Osteoblast (primary cell): Measurements from ENCODE around the gene SURF2. TPM values are rescaled to one million over a fixed set of nuclear protein-coding genes. Genes with fewer than 3 reads are reported as not detected.
A peak's percentile ranks its signal among the peaks of the same experiment; 100 is the strongest.

Source experiments
- DNase-seq: peaks from one replicate; pipeline ENCODE4 v3.0.0; 2011; ENCODE audit warnings: low spot score, mixed read lengths; ENCODE audit not compliant: insufficient read length; ENCODE audit errors: missing footprints
- H2AFZ ChIP-seq: 2 replicates; pipeline ENCODE4 v1.6.0; 2011; ENCODE audit warnings: mild to moderate bottlenecking, low read length
- H3K27ac ChIP-seq: 2 replicates; pipeline ENCODE4 v1.5.1; 2011; ENCODE audit warnings: mild to moderate bottlenecking, low read depth, low read length, moderate library complexity
- H3K27me3 ChIP-seq: 2 replicates; pipeline ENCODE4 v1.6.0; 2012; ENCODE audit warnings: mild to moderate bottlenecking, control low read depth, inconsistent platforms, low read length, moderate library complexity; ENCODE audit not compliant: insufficient read depth
- H3K36me3 ChIP-seq: 2 replicates; pipeline ENCODE4 v1.5.1; 2011; ENCODE audit warnings: mild to moderate bottlenecking, low read length, control low read depth, moderate library complexity; ENCODE audit not compliant: insufficient read depth
- H3K4me1 ChIP-seq: 2 replicates; pipeline ENCODE4 v1.5.1; 2011; ENCODE audit warnings: mild to moderate bottlenecking, low read length, control low read depth, moderate library complexity; ENCODE audit not compliant: insufficient read depth
- H3K4me2 ChIP-seq: 2 replicates; pipeline ENCODE4 v1.6.0; 2011; ENCODE audit warnings: mild to moderate bottlenecking, low read length; ENCODE audit not compliant: insufficient read depth
- H3K4me3 ChIP-seq: fragments of 200-600 bp; sonication (generic); 3 replicates; pipeline ENCODE4 v1.5.1; 2012; ENCODE audit warnings: mild to moderate bottlenecking, low read length, inconsistent platforms; ENCODE audit not compliant: insufficient read depth
- H3K79me2 ChIP-seq: 2 replicates; pipeline ENCODE4 v1.6.0; 2012; ENCODE audit warnings: mild to moderate bottlenecking, low read length, control low read depth, inconsistent platforms; ENCODE audit not compliant: insufficient read depth
- H3K9me3 ChIP-seq: 2 replicates; pipeline ENCODE4 v1.5.1; 2011; ENCODE audit warnings: low read depth, low read length, control low read depth
- H4K20me1 ChIP-seq: 2 replicates; pipeline ENCODE4 v1.6.0; 2012; ENCODE audit warnings: mild to moderate bottlenecking, low read length, control low read depth; ENCODE audit not compliant: insufficient read depth
- CTCF ChIP-seq: IDR thresholded peaks from 2 replicates; pipeline ENCODE4 v1.5.1; 2011; ENCODE audit warnings: mild to moderate bottlenecking, low read depth, low read length, moderate library complexity; ENCODE audit errors: extremely low read depth
- total RNA-seq: library from RNA; depleted of rRNA; stranded (reverse); fragments of >200 nt; gene quantifications from 2 replicates; pipeline ENCODE4 v1.2.3, GENCODE V29; 2012

The SURF2 gene
- total RNA-seq, 1 donor = 15.2 TPM

- H2AFZ ChIP-seq = no peak overlapping the region
- H3K36me3 ChIP-seq = peaks cover 45% of the 10 kb centered on the region
- no peak for TF ChIP-seq CTCF
- H3K4me3 ChIP-seq = no peak overlapping the region
- H3K4me2 ChIP-seq = no peak overlapping the region
- no peak overlapping the region for H3K27ac ChIP-seq
- H3K79me2 ChIP-seq = peaks cover 31% of the 10 kb centered on the region
- no peaks in the 10 kb centered on the region for H3K27me3 ChIP-seq
- H4K20me1 ChIP-seq = peaks cover 21% of the 10 kb centered on the region
- no peak for DNase-seq
- peaks cover 7% of the 10 kb centered on the region for H3K4me1 ChIP-seq
- H3K9me3 ChIP-seq = no peaks in the 10 kb centered on the region
Observed at GRCh38 chr9:133331221-133331620, 25.1 kb upstream of the SURF2 start.

GRCh38 chr9:133331641-133332380, 24.5 kb upstream of the SURF2 start:
- Histone ChIP-seq H3K4me3 (no peak overlapping the region), H3K27ac (no peak overlapping the region), H3K27me3 (no peaks in the 10 kb centered on the region), H2AFZ (no peak overlapping the region), H3K9me3 (no peaks in the 10 kb centered on the region), H4K20me1 (peaks cover 21% of the 10 kb centered on the region), H3K4me1 (peaks cover 13% of the 10 kb centered on the region), H3K4me2 (no peak overlapping the region), H3K79me2 (peaks cover 31% of the 10 kb centered on the region), H3K36me3 (peaks cover 45% of the 10 kb centered on the region)
- peak; percentile 62 for DNase-seq
- TF ChIP-seq CTCF = no peak

DNA sequence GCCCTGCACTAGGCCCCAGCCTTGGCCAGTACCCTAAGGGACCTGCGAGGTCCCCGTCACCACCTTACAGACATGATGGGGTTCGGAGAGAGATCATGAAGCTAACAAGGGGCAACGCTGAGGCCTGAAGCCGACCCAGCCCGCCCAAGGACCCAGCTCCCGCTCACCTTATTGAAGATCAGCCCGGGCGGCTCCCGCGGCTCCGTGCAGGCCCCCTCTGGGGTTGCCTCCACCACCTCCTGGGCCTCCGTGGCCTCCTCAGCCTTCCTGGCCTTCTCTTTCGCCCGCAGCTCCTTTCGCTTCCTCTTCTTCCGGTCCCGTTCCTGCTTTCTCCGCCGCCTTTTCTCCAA, 24.0 kb upstream of the SURF2 start:
- peaks cover 45% of the 10 kb centered on the region for H3K36me3 ChIP-seq
- peaks cover 21% of the 10 kb centered on the region for H4K20me1 ChIP-seq
- no peak overlapping the region for H3K27ac ChIP-seq
- no peak for TF ChIP-seq CTCF
- H2AFZ ChIP-seq = no peak overlapping the region
- peaks cover 31% of the 10 kb centered on the region for H3K79me2 ChIP-seq
- peaks cover 14% of the 10 kb centered on the region for H3K4me1 ChIP-seq
- H3K4me2 ChIP-seq = no peak overlapping the region
- H3K4me3 ChIP-seq = no peak overlapping the region
- no peak for DNase-seq
- no peaks in the 10 kb centered on the region for H3K9me3 ChIP-seq
- H3K27me3 ChIP-seq = no peaks in the 10 kb centered on the region

DNA sequence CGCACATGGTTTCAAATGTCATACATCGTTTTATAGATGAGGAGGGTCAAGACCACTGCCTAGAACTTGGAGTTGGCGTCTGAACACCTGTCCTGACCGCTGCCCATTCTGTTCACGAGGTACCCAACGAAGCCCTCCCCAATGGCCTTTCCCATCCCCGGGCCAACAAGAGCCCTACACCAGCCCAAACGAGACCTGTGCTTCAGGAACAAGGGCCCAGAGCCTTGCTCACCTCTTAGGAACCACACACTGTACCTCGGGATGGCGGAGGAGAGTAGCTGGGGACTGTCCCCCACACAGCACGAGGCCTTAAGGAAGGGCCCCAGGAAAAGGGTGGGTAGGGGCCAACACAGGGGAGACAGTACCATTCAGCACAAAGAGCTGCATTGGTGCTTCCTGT, 23.3 kb upstream of the SURF2 start:
- Histone ChIP-seq H4K20me1 (peaks cover 21% of the 10 kb centered on the region), H3K27ac (no peak overlapping the region), H3K4me1 (peaks cover 14% of the 10 kb centered on the region), H3K4me3 (no peak overlapping the region), H3K79me2 (peaks cover 31% of the 10 kb centered on the region), H3K36me3 (peaks cover 45% of the 10 kb centered on the region), H2AFZ (no peak overlapping the region), H3K4me2 (no peak overlapping the region), H3K9me3 (no peaks in the 10 kb centered on the region), H3K27me3 (no peaks in the 10 kb centered on the region)
- DNase-seq = peak; percentile 72
- TF ChIP-seq CTCF = no peak
